WTC11 (cell line): ENCODE data around the gene MASP2.

ENCODE experiments used
- ATF3 ChIP-seq: sonication (generic); formaldehyde crosslinking; conservative IDR thresholded peaks from 2 replicates; pipeline ENCODE4 v1.8.1; 2022; ENCODE audit warnings: mild to moderate bottlenecking, missing genetic modification reagents
- CTCF ChIP-seq: fragments of 200-600 bp; IDR thresholded peaks from 2 replicates; pipeline ENCODE4 v1.8.0; 2022; ENCODE audit warnings: antibody characterized with exemption
- FOXJ3 ChIP-seq: sonication (generic); formaldehyde crosslinking; IDR thresholded peaks from 2 replicates; pipeline ENCODE4 v1.9.0; 2021; ENCODE audit warnings: missing genetic modification reagents, mild to moderate bottlenecking, borderline replicate concordance
- IRF1 ChIP-seq: sonication (generic); formaldehyde crosslinking; IDR thresholded peaks from 2 replicates; pipeline ENCODE4 v1.8.0; 2023; ENCODE audit warnings: missing genetic modification reagents
- JUN ChIP-seq: sonication (generic); formaldehyde crosslinking; IDR thresholded peaks from 2 replicates; pipeline ENCODE4 v1.8.0; 2023; ENCODE audit warnings: mild to moderate bottlenecking, missing genetic modification reagents
- MAX ChIP-seq: sonication (generic); formaldehyde crosslinking; IDR thresholded peaks from 2 replicates; pipeline ENCODE4 v1.8.0; 2022; ENCODE audit warnings: mild to moderate bottlenecking, missing genetic modification reagents
- RELA ChIP-seq: sonication (generic); formaldehyde crosslinking; IDR thresholded peaks from 2 replicates; pipeline ENCODE4 v1.8.1; 2022; ENCODE audit warnings: missing genetic modification reagents, mild to moderate bottlenecking, borderline replicate concordance

- TF ChIP-seq CTCF (peak; percentile 93), IRF1 (CRISPR knock-in tag) (no peak), FOXJ3 (CRISPR knock-in tag) (no peak), RELA (no peak), JUN (CRISPR knock-in tag) (no peak), MAX (CRISPR knock-in tag) (no peak), ATF3 (CRISPR knock-in tag) (no peak)
These were observed 9.3 kb downstream of the MASP2 start for GRCh38 chr1:11037740-11038182.
